Measurements from ENCODE around the gene ODF2.
"Not testable (repeated sequence)": the region's sequence is repeated elsewhere in the genome, so short reads cannot be mapped to it uniquely, and the experiment has no call there.

The ODF2 gene

GRCh38 chr9:128455849-128456612 lies at the start of gene ODF2:
ODF2 (plus strand) TSS chr9:128456006; CDS start chr9:128456092, 86 bp downstream.
- peak; percentile 75 for DNase-seq

GRCh38 chr9:128406848-128407391 lies 48.9 kb upstream of the ODF2 start:
- no peak for DNase-seq

- DNase-seq: no peak
Measured at GRCh38 chr9:128408963-128409431, 46.8 kb upstream of the ODF2 start.

- no peak for DNase-seq
Measured at GRCh38 chr9:128409450-128409849, 46.4 kb upstream of the ODF2 start.

GRCh38 chr9:128409978-128410377 lies 45.8 kb upstream of the ODF2 start:
- no peak for DNase-seq

GRCh38 chr9:128411364-128412119 lies 44.3 kb upstream of the ODF2 start:
- DNase-seq: no peak

- no peak for DNase-seq
Measured at GRCh38 chr9:128412120-128412790, 43.6 kb upstream of the ODF2 start.

GRCh38 chr9:128413728-128414127 lies 42.1 kb upstream of the ODF2 start:
- DNase-seq: not testable (repeated sequence)

- DNase-seq: no peak
Measured at GRCh38 chr9:128414461-128414860, 41.3 kb upstream of the ODF2 start.

GRCh38 chr9:128415281-128415680 lies 40.5 kb upstream of the ODF2 start:
- DNase-seq: no peak

- no peak for DNase-seq
Measured at GRCh38 chr9:128416014-128416413, 39.8 kb upstream of the ODF2 start.

GRCh38 chr9:128416432-128417019 lies 39.3 kb upstream of the ODF2 start:
- DNase-seq: no peak

GRCh38 chr9:128419061-128419925 lies 36.5 kb upstream of the ODF2 start:
- no peak for DNase-seq

- DNase-seq: no peak
Measured at GRCh38 chr9:128420060-128420650, 35.7 kb upstream of the ODF2 start.

GRCh38 chr9:128420651-128421481 lies 34.9 kb upstream of the ODF2 start, which contains the start of gene CERCAM:
CERCAM (plus strand) TSS chr9:128420857; CDS start chr9:128420878, 21 bp downstream.
- no peak for DNase-seq

GRCh38 chr9:128421482-128421996 lies 34.3 kb upstream of the ODF2 start:
- no peak for DNase-seq

GRCh38 chr9:128422022-128422782 lies 33.6 kb upstream of the ODF2 start:
- DNase-seq: not testable (repeated sequence)

- DNase-seq: no peak
Measured at GRCh38 chr9:128422783-128423150, 33.0 kb upstream of the ODF2 start.

- not testable (repeated sequence) for DNase-seq
Measured at GRCh38 chr9:128423356-128423755, 32.5 kb upstream of the ODF2 start.
